ENCODE results near the gene ZBP1.

The ZBP1 gene

GRCh38 chr20:57588596-57588995, 31.6 kb downstream of the ZBP1 start:
- FAIRE-seq, result no peak
- DNase-seq (ENCODE audit: insufficient read length, low spot score), result no peak
- TF ChIP-seq POU2F2 (IDR thresholded peaks at IDR 0.05; ENCODE audit: low read depth, low read length) (no peak), TAF1 (IDR thresholded peaks at IDR 0.05; ENCODE audit: low read depth, low read length) (no peak), PAX5 (IDR thresholded peaks at IDR 0.05; ENCODE audit: insufficient read depth, low read length, severe bottlenecking) (no peak), SPI1 (IDR thresholded peaks at IDR 0.05; ENCODE audit: low read depth, low read length) (no peak), POLR2AphosphoS5 (IDR thresholded peaks at IDR 0.05; ENCODE audit: low read depth, low read length) (no peak), POLR2A (IDR thresholded peaks at IDR 0.05; ENCODE audit: low read depth, low read length) (no peak)

DNA sequence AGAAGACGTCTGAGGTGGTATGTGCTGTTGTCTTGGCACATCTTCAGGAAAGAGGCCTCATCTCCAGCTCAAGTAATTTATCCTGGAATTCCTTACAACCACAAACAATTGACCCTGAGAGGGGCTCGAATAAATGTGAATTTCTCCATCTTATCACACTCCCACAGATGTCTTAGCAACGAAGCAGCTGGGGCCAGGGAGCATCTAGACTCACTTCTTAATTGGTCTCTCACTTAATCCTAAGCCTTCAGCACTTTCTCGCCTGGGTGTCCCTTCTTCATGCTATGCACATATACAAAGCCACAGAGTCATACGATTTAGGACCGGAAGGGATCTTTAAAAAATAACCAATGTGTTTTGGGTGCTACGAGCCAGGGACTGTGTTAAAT, 32.2 kb downstream of the ZBP1 start:
- no peak for DNase-seq (ENCODE audit: insufficient read length, low spot score)
- no peak for FAIRE-seq
- TF ChIP-seq SPI1 (IDR thresholded peaks at IDR 0.05; ENCODE audit: low read depth, low read length) (no peak), TAF1 (IDR thresholded peaks at IDR 0.05; ENCODE audit: low read depth, low read length) (no peak), PAX5 (IDR thresholded peaks at IDR 0.05; ENCODE audit: insufficient read depth, low read length, severe bottlenecking) (no peak), POU2F2 (IDR thresholded peaks at IDR 0.05; ENCODE audit: low read depth, low read length) (no peak), POLR2AphosphoS5 (IDR thresholded peaks at IDR 0.05; ENCODE audit: low read depth, low read length) (no peak)

DNA sequence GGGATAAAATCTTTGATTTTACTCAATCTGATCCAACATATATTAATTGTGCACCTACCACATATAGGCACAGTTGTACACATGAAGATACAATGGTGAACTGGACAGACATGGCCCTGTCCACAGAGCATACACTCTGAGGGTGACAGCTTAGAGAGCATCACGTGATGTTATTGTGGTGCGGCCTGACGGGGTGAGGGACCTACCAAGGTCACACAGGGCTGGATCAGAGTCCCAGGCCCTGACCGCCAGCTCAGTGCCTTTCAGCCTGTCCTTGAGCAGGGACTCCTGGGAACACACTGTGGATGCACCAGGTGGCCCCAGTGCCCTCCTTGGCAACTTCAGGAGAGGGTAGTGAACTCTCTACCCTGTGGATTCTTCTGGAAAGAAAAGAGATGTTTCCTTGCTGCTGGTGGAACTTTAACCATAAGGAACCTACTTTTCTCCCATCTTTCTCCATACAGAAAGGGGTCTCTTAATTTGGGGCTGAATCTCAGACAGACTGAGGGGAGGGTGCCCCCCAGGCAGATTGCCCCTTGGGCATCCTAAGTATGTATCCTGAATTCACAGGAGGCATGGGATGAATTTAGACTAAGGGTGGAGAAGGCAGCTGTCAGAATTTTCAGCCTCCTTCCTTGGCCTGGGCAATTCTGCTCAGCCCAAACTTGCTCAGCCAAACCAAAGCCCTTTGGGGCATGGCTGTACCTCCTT, 32.8 kb downstream of the ZBP1 start:
- no peak for TF ChIP-seq TAF1 (IDR thresholded peaks at IDR 0.05; ENCODE audit: low read depth, low read length)
- DNase-seq (ENCODE audit: insufficient read length, low spot score) (no peak), FAIRE-seq (no peak)

GRCh38 chr20:57586943-57587277, 33.3 kb downstream of the ZBP1 start:
- FAIRE-seq (no peak), DNase-seq (ENCODE audit: insufficient read length, low spot score) (no peak)
- TF ChIP-seq SPI1 (IDR thresholded peaks at IDR 0.05; ENCODE audit: low read depth, low read length), result no peak
- no peak for TF ChIP-seq POU2F2 (IDR thresholded peaks at IDR 0.05; ENCODE audit: low read depth, low read length)
- no peak for TF ChIP-seq PAX5 (IDR thresholded peaks at IDR 0.05; ENCODE audit: insufficient read depth, low read length, severe bottlenecking)
- TF ChIP-seq POLR2AphosphoS5 (IDR thresholded peaks at IDR 0.05; ENCODE audit: low read depth, low read length), result no peak
- no peak for TF ChIP-seq POLR2A (IDR thresholded peaks at IDR 0.05; ENCODE audit: low read depth, low read length)
- TF ChIP-seq TAF1 (IDR thresholded peaks at IDR 0.05; ENCODE audit: low read depth, low read length), result no peak

- DNase-seq (ENCODE audit: insufficient read length, low spot score) (no peak), FAIRE-seq (no peak)
- TF ChIP-seq PAX5 (IDR thresholded peaks at IDR 0.05; ENCODE audit: insufficient read depth, low read length, severe bottlenecking) (no peak), POU2F2 (IDR thresholded peaks at IDR 0.05; ENCODE audit: low read depth, low read length) (no peak), POLR2AphosphoS5 (IDR thresholded peaks at IDR 0.05; ENCODE audit: low read depth, low read length) (no peak), TAF1 (IDR thresholded peaks at IDR 0.05; ENCODE audit: low read depth, low read length) (no peak), POLR2A (IDR thresholded peaks at IDR 0.05; ENCODE audit: low read depth, low read length) (no peak), SPI1 (IDR thresholded peaks at IDR 0.05; ENCODE audit: low read depth, low read length) (no peak)
These were observed 33.8 kb downstream of the ZBP1 start for GRCh38 chr20:57586370-57586793.

GRCh38 chr20:57585466-57586213, 34.6 kb downstream of the ZBP1 start:
- FAIRE-seq (no peak), DNase-seq (ENCODE audit: insufficient read length, low spot score) (no peak)
- TF ChIP-seq PAX5 (IDR thresholded peaks at IDR 0.05; ENCODE audit: insufficient read depth, low read length, severe bottlenecking), result no peak
- no peak for TF ChIP-seq POLR2AphosphoS5 (IDR thresholded peaks at IDR 0.05; ENCODE audit: low read depth, low read length)
- no peak for TF ChIP-seq TAF1 (IDR thresholded peaks at IDR 0.05; ENCODE audit: low read depth, low read length)
- TF ChIP-seq POLR2A (IDR thresholded peaks at IDR 0.05; ENCODE audit: low read depth, low read length), result no peak

DNA sequence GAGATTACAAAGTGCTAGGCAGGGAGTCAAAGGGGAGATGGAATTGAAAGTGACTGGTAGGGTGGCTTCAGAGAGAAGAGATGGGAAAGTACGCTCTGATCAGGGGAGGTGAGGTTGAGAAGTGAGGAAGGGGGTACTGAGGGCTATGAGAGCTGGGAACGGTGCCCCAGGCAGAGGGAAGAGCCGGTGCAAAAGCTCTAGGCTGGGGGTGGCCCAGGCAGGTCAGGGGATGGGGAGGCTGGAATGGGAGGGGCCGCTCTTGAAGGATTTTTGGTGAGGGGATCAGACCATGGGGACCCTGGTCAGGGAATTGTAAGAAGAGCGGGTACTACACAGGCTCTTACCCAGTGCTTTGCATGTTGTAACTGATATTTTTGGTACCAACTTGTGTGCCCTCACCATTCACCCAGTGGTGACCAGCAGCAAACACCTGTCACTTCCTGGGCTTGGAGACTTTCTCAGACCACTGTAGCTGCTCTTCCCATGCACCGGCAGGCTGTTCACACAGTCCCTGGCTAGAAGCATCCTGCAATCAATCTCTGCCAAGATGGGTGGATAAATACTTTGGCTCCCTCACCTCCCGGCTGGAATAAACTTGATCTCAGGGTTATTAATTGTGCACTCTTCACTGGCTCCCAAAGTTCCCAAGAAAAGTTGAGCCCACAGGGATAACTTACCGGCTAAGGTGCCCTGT, 35.3 kb downstream of the ZBP1 start:
- FAIRE-seq (no peak), DNase-seq (ENCODE audit: insufficient read length, low spot score) (no peak)
- TF ChIP-seq TAF1 (IDR thresholded peaks at IDR 0.05; ENCODE audit: low read depth, low read length) (no peak), POLR2AphosphoS5 (IDR thresholded peaks at IDR 0.05; ENCODE audit: low read depth, low read length) (no peak), SPI1 (IDR thresholded peaks at IDR 0.05; ENCODE audit: low read depth, low read length) (no peak)

- no peak for TF ChIP-seq POLR2A (IDR thresholded peaks at IDR 0.05; ENCODE audit: low read depth, low read length)
- TF ChIP-seq POLR2AphosphoS5 (IDR thresholded peaks at IDR 0.05; ENCODE audit: low read depth, low read length), result no peak
- no peak for TF ChIP-seq TAF1 (IDR thresholded peaks at IDR 0.05; ENCODE audit: low read depth, low read length)
- no peak for TF ChIP-seq SPI1 (IDR thresholded peaks at IDR 0.05; ENCODE audit: low read depth, low read length)
- TF ChIP-seq PAX5 (IDR thresholded peaks at IDR 0.05; ENCODE audit: insufficient read depth, low read length, severe bottlenecking), result no peak
- no peak for TF ChIP-seq POU2F2 (IDR thresholded peaks at IDR 0.05; ENCODE audit: low read depth, low read length)
- DNase-seq (ENCODE audit: insufficient read length, low spot score) (no peak), FAIRE-seq (no peak)
These were observed 36.7 kb downstream of the ZBP1 start for GRCh38 chr20:57583289-57584257.

Data from GM12891 (cell line).